ENCODE measurements around the gene ORM1.

DNA sequence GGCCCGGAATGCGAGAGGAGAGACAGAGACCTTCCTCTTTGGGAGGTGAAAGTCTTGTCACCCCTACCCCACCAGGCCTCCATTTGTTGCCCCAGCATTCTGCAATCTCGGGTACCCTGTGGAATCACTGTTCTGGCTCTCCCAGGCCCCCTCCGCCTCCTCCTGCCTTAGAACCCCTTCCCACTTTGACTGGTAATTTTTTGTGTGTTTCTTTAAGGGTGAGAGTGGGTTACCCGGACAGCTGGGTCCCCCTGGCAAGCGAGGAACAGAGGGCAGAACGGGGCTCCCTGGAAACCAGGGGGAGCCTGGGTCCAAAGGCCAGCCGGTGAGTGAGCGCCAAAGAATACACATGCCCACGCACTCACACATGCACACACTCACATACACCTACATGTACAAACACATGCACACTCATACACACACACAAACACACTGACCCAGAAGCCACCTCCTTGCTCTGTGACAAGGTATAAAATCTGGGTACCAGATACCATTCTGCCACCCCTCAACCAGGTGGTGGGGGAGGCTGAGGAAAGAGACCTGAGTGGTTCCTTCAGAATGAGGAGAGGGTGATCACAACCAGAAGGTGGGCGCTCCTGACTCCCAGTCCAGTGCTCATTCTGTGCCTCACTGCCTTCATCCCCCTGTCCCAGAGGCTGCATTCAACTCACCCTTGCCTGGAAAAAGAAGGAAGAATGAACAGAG lies 30.9 kb upstream of the ORM1 start:
- TF ChIP-seq, protein P1, sequence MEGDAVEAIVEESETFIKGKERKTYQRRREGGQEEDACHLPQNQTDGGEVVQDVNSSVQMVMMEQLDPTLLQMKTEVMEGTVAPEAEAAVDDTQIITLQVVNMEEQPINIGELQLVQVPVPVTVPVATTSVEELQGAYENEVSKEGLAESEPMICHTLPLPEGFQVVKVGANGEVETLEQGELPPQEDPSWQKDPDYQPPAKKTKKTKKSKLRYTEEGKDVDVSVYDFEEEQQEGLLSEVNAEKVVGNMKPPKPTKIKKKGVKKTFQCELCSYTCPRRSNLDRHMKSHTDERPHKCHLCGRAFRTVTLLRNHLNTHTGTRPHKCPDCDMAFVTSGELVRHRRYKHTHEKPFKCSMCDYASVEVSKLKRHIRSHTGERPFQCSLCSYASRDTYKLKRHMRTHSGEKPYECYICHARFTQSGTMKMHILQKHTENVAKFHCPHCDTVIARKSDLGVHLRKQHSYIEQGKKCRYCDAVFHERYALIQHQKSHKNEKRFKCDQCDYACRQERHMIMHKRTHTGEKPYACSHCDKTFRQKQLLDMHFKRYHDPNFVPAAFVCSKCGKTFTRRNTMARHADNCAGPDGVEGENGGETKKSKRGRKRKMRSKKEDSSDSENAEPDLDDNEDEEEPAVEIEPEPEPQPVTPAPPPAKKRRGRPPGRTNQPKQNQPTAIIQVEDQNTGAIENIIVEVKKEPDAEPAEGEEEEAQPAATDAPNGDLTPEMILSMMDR (conservative IDR thresholded peaks at IDR 0.05; ENCODE audit: low read length) = no peak
- no peak for TF ChIP-seq EZH2phosphoT487 (IDR thresholded peaks at IDR 0.05; ENCODE audit: borderline replicate concordance, low read depth, low read length)
